ENCODE measurements around the gene KLHL35.

DNA sequence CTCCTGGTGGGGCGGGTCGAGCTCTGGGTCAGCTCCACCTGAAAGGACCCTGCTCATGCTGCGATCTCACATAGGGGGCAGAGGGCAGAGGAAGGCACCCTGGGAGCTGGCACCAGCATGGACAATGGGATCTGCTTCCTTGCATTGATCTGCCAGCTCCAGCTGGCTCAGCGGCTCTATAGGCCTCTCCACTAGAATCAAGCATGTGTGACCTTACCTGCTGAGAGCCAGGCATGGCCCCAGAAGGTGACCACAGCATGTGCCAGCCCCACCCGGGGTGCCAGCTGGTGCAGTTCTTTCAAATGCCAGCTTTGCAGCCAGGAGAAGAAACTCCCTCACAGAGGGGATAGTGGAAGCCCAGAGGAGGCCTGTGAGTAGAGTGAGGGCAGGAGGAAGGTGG, 22.0 kb upstream of the KLHL35 start:
- no peak for TF ChIP-seq EZH2 (IDR thresholded peaks at IDR 0.05; ENCODE audit: insufficient read depth, poor library complexity, severe bottlenecking)
- no peak for TF ChIP-seq EZH2phosphoT487 (IDR thresholded peaks at IDR 0.05; ENCODE audit: insufficient read depth, low read depth)

All from GM23248 (cell line).